Measurements from ENCODE around the gene KLHL4. TPM values are rescaled to one million over a fixed set of nuclear protein-coding genes. Genes with fewer than 3 reads are reported as not detected.

KLHL4 gene
- total RNA-seq, 1 donor from 2014 or later = 11.1 TPM

- DNase-seq (ENCODE audit: extremely low spot score, unreplicated experiment) = no peak
- Mint-ChIP-seq H3K36me3 (no peaks in the 10 kb centered on the region), H3K4me3 (no peak overlapping the region), H3K27ac (no peak overlapping the region), H3K9me3 (no peaks in the 10 kb centered on the region), H3K27me3 (peaks cover 23% of the 10 kb centered on the region), H3K4me1 (ENCODE audit: unreplicated experiment) (peaks cover 13% of the 10 kb centered on the region)
- no peak for TF ChIP-seq CTCF (conservative IDR thresholded peaks at IDR 0.05)
Observed at GRCh38 chrX:87515836-87516235, 1.8 kb upstream of the KLHL4 start.

GRCh38 chrX:87516717-87517121 lies 883 bp upstream of the KLHL4 start:
- Mint-ChIP-seq H3K27ac (no peak overlapping the region), H3K9me3 (no peaks in the 10 kb centered on the region), H3K36me3 (no peaks in the 10 kb centered on the region), H3K27me3 (peaks cover 23% of the 10 kb centered on the region), H3K4me3 (peak overlapping the region; percentile 88), H3K4me1 (ENCODE audit: unreplicated experiment) (peaks cover 15% of the 10 kb centered on the region)
- DNase-seq (ENCODE audit: extremely low spot score, unreplicated experiment) = no peak
- no peak for TF ChIP-seq CTCF (conservative IDR thresholded peaks at IDR 0.05)

GRCh38 chrX:87518504-87518903 lies 902 bp downstream of the KLHL4 start:
- Mint-ChIP-seq H3K27me3 (peaks cover 23% of the 10 kb centered on the region), H3K4me3 (peak overlapping the region; percentile 88), H3K9me3 (no peaks in the 10 kb centered on the region), H3K36me3 (no peaks in the 10 kb centered on the region), H3K4me1 (ENCODE audit: unreplicated experiment) (peaks cover 17% of the 10 kb centered on the region), H3K27ac (peak overlapping the region; percentile 76)
- TF ChIP-seq CTCF (conservative IDR thresholded peaks at IDR 0.05) = no peak
- DNase-seq (ENCODE audit: extremely low spot score, unreplicated experiment) = no peak

- DNase-seq (ENCODE audit: extremely low spot score, unreplicated experiment) = no peak
- Mint-ChIP-seq H3K27ac (no peak overlapping the region), H3K9me3 (no peaks in the 10 kb centered on the region), H3K4me3 (no peak overlapping the region), H3K4me1 (ENCODE audit: unreplicated experiment) (peaks cover 4% of the 10 kb centered on the region), H3K27me3 (no peaks in the 10 kb centered on the region), H3K36me3 (peaks cover 3% of the 10 kb centered on the region)
- no peak for TF ChIP-seq CTCF (conservative IDR thresholded peaks at IDR 0.05)
Observed at GRCh38 chrX:87525771-87526229, 8.2 kb downstream of the KLHL4 start.

- Mint-ChIP-seq H3K36me3 (peaks cover 3% of the 10 kb centered on the region), H3K4me3 (no peak overlapping the region), H3K27me3 (no peaks in the 10 kb centered on the region), H3K4me1 (ENCODE audit: unreplicated experiment) (peaks cover 4% of the 10 kb centered on the region), H3K27ac (no peak overlapping the region), H3K9me3 (no peaks in the 10 kb centered on the region)
- DNase-seq (ENCODE audit: extremely low spot score, unreplicated experiment) = no peak
- TF ChIP-seq CTCF (conservative IDR thresholded peaks at IDR 0.05) = no peak
Observed at GRCh38 chrX:87526281-87526680, 8.7 kb downstream of the KLHL4 start.

GRCh38 chrX:87528487-87528886 lies 10.9 kb downstream of the KLHL4 start:
- H3K27ac Mint-ChIP-seq = no peak overlapping the region
- no peaks in the 10 kb centered on the region for H3K9me3 Mint-ChIP-seq
- H3K27me3 Mint-ChIP-seq = no peaks in the 10 kb centered on the region
- no peak for TF ChIP-seq CTCF (conservative IDR thresholded peaks at IDR 0.05)
- no peak for DNase-seq (ENCODE audit: extremely low spot score, unreplicated experiment)
- H3K36me3 Mint-ChIP-seq = peaks cover 3% of the 10 kb centered on the region
- no peak overlapping the region for H3K4me3 Mint-ChIP-seq
- no peaks in the 10 kb centered on the region for H3K4me1 Mint-ChIP-seq (ENCODE audit: unreplicated experiment)
